ENCODE results near the gene SLX1A. TPM values are rescaled to one million over a fixed set of nuclear protein-coding genes. Genes with fewer than 3 reads are reported as not detected.

The SLX1A gene
- total RNA-seq, 4 donors from 2014 or later = 23.6 to 103 (median 45.7) TPM

DNA sequence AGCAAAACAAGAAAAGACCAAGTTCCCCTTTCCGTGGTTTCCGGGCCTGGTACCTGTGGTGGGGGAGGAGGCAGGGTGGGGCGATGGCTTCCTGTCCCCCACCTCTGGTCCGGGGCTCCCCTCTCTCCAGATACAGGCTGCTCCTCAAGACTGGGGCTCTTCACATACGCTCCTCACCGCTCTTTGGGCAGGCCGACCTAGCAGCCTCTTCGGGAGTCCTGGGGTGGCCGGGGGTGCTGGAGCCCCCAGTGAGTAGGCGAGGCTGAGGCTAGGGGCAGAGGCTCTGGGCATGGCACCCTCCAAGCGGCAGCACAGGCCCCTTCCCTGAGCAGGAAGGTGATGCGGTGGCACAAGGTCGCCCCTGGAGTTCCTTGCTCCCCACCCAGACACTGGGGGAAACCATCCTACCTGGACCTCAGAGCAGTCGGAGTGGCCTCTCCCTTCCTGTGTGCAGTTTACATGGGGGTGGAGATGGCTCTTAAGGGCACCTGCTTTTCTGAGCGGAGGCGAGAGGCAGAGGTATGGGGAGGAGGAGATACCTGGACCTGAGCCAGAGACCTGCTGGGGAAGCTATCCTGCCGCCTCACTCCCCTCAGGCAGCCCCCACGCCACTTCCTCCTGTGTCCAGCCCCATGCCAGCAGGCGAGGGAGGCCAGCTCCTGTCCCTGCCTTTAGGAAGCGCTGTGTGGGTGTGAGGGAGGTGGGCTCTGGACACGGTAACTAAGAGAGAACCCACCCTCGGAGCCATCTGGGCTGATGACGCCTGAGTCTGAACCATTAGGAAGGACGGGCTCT, 9.4 kb upstream of the SLX1A start:
- in situ Hi-C loops (cut with MboI; ENCODE audit: low sequenced_read_pairs in 4 of 4) = loop anchor here in 1 of 4 donors (10.0 kb wide), 2 partner anchors 79 to 139 kb away; no protein-coding TSS in a partner anchor
- Histone ChIP-seq H3K36me3 (no peaks in the 10 kb centered on the region), H3K9me3 (no peaks in the 10 kb centered on the region), H3K4me3 (peak overlapping the region in 2 of 4 donors; percentile 55 to 61), H3K27ac (no peak overlapping the region), H3K27me3 (no peaks in the 10 kb centered on the region), H3K4me1 (peaks cover 3 to 7% of the 10 kb centered on the region in 2 donors)
- ATAC-seq (no peak), DNase-seq (peak in 1 of 2 donors; percentile 17)
- no peak for TF ChIP-seq POLR2A (IDR thresholded peaks at IDR 0.05)
- TF ChIP-seq, protein P1, sequence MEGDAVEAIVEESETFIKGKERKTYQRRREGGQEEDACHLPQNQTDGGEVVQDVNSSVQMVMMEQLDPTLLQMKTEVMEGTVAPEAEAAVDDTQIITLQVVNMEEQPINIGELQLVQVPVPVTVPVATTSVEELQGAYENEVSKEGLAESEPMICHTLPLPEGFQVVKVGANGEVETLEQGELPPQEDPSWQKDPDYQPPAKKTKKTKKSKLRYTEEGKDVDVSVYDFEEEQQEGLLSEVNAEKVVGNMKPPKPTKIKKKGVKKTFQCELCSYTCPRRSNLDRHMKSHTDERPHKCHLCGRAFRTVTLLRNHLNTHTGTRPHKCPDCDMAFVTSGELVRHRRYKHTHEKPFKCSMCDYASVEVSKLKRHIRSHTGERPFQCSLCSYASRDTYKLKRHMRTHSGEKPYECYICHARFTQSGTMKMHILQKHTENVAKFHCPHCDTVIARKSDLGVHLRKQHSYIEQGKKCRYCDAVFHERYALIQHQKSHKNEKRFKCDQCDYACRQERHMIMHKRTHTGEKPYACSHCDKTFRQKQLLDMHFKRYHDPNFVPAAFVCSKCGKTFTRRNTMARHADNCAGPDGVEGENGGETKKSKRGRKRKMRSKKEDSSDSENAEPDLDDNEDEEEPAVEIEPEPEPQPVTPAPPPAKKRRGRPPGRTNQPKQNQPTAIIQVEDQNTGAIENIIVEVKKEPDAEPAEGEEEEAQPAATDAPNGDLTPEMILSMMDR (IDR thresholded peaks at IDR 0.05 in 4 of 5, conservative IDR thresholded peaks at IDR 0.05 in 1 of 5) = no peak
- intact Hi-C loops (cut with DNase I; ENCODE audit: low total_unique reads) = no loop called here

DNA sequence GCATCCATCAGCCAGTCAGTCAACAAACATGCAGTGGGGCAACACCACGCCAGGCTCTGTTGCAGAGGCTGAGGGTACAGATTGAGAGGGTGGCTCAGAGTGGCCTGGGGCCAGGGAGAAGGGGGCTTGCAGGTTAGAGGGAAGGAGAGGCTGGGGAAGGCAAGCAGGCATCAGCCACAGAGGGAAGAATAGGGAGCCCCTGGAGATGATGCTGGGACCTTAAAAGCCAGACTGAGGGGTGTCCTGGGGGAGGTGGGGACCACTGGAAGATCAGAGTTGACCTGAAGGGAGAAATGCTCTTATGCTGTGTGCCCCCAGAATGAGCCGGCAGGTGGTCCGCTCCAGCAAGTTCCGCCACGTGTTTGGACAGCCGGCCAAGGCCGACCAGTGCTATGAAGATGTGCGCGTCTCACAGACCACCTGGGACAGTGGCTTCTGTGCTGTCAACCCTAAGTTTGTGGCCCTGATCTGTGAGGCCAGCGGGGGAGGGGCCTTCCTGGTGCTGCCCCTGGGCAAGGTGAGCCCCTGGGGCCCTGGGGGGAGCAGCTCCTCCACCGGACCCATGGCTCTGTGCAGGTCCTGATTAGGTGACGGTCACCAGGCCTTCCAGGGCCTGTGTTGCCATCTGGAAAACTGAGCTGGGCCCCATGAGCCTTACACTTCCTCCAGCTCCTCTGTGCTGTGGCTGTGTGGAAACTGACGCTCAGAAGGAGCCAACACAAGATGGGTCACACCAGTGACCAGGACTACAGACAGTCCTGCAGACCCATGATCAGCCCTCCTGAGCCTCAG, 8.6 kb upstream of the SLX1A start:
- H3K27ac ChIP-seq = no peak overlapping the region
- H3K4me1 ChIP-seq = peaks cover 3 to 7% of the 10 kb centered on the region in 2 donors
- H3K27me3 ChIP-seq = no peaks in the 10 kb centered on the region
- H3K36me3 ChIP-seq = no peaks in the 10 kb centered on the region
- in situ Hi-C loops (cut with MboI; ENCODE audit: low sequenced_read_pairs in 4 of 4) (loop anchor here in 1 of 4 donors (10.0 kb wide), 2 partner anchors 80 to 140 kb away; no protein-coding TSS in a partner anchor), intact Hi-C loops (cut with DNase I; ENCODE audit: low total_unique reads) (no loop called here)
- peak overlapping the region in 1 of 4 donors; percentile 55 for H3K4me3 ChIP-seq
- TF ChIP-seq POLR2A (IDR thresholded peaks at IDR 0.05) = no peak
- TF ChIP-seq, protein P1 (IDR thresholded peaks at IDR 0.05 in 4 of 5, conservative IDR thresholded peaks at IDR 0.05 in 1 of 5) = no peak
- DNase-seq (no peak), ATAC-seq (no peak)
- no peaks in the 10 kb centered on the region for H3K9me3 ChIP-seq

DNA sequence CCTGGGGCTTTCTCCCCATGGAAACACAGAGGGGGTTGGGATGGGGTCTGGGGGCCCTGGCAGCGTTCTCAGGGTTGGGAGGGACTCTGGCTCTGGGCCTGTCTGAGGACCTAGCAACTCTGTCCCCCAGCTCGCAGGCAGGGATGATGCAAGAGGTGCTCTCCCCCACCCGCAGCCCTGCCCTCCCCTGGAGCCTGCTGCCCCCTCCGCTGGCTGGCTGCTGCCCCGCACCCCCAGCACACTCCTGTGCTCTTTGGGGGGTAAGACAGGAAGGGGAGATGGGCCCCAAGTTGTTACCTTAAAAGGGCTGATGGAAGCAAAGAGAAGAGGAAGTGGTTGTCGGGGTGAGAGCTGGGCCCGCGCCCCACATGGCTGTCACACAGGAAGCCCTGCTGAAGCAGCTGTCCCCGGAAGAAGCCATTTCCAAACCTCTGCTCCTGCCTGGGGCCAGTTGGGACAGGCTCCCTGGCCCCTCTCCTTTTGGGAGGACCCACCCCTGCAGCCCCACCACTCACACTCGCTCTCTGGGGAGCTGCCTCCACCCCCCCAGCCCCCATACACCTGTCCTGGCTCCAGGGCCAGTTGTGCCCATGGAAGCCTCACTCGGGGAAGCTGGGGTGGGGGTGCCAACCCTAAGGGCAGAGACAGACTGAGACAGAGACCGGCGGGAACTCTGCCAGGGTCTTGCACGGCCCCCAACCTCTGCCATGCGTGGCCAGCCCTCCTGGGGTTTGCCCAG, 7.8 kb upstream of the SLX1A start:
- intact Hi-C loops (cut with DNase I; ENCODE audit: low total_unique reads) = no loop called here
- Histone ChIP-seq H3K4me1 (peaks cover 3 to 7% of the 10 kb centered on the region in 2 donors), H3K36me3 (no peaks in the 10 kb centered on the region), H3K27me3 (no peaks in the 10 kb centered on the region), H3K9me3 (no peaks in the 10 kb centered on the region), H3K27ac (no peak overlapping the region), H3K4me3 (no peak overlapping the region)
- ATAC-seq (no peak), DNase-seq (peak in 1 of 2 donors; percentile 46)
- TF ChIP-seq POLR2A (IDR thresholded peaks at IDR 0.05) = no peak
- TF ChIP-seq, protein P1 (IDR thresholded peaks at IDR 0.05 in 4 of 5, conservative IDR thresholded peaks at IDR 0.05 in 1 of 5) = no peak
- in situ Hi-C loops (cut with MboI; ENCODE audit: low sequenced_read_pairs in 4 of 4) = loop anchor here in 1 of 4 donors (10.0 kb wide), 2 partner anchors 81 to 141 kb away; no protein-coding TSS in a partner anchor

DNA sequence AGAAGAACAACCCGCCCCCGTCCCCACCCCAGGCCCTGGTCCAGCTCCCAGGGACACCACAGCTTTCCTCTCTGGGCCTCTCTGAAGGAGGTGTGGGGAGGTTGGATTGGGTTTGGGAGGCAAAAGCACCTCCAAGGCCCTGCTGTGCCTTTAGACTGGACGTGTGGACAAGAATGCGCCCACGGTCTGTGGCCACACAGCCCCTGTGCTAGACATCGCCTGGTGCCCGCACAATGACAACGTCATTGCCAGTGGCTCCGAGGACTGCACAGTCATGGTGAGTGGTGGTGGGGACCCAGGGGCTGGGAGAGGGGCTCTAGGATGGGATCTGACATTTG, 7.3 kb upstream of the SLX1A start:
- ATAC-seq = no peak
- H3K9me3 ChIP-seq = no peaks in the 10 kb centered on the region
- no peak overlapping the region for H3K4me3 ChIP-seq
- no peaks in the 10 kb centered on the region for H3K36me3 ChIP-seq
- no peak for TF ChIP-seq POLR2A (IDR thresholded peaks at IDR 0.05)
- TF ChIP-seq, protein P1 (IDR thresholded peaks at IDR 0.05 in 4 of 5, conservative IDR thresholded peaks at IDR 0.05 in 1 of 5) = no peak
- no peaks in the 10 kb centered on the region for H3K27me3 ChIP-seq
- no peak for DNase-seq
- intact Hi-C loops (cut with DNase I; ENCODE audit: low total_unique reads) = no loop called here
- peaks cover 3 to 7% of the 10 kb centered on the region in 2 donors for H3K4me1 ChIP-seq
- no peak overlapping the region for H3K27ac ChIP-seq
- in situ Hi-C loops (cut with MboI; ENCODE audit: low sequenced_read_pairs in 4 of 4) = loop anchor here in 1 of 4 donors (10.0 kb wide), 2 partner anchors 82 to 142 kb away; no protein-coding TSS in a partner anchor

All from gastrocnemius medialis (tissue), 4 donors.